Right lobe of liver (tissue), 6 donors: ENCODE data around the gene BMP5. TPM values are rescaled to one million over a fixed set of nuclear protein-coding genes. Genes with fewer than 3 reads are reported as not detected.

Experiments used
- ATAC-seq, 4 donors: fragments of 200-7000 bp; cut with Tn5 transposase; one replicate each; pipeline ENCODE4 v1.9.1; 2020; ENCODE audit warnings: mild to moderate bottlenecking in 4 of 4, moderate library complexity in 4 of 4
- DNase-seq, 3 donors: peaks; one replicate each; pipeline ENCODE4 v3.0.0-alpha.2; 2020
- H3K27ac ChIP-seq, 3 donors: fragments of 200-600 bp; one replicate each; pipeline ENCODE4 v1.8.0; 2022
- H3K27me3 ChIP-seq, 2 donors: fragments of 200-600 bp; one replicate each; pipeline ENCODE4 v1.8.0; 2022
- H3K36me3 ChIP-seq, 4 donors: fragments of 200-600 bp; sonication (generic) in 1 of 4; one replicate each; pipeline versions ENCODE4 v1.5.1 to v1.8.0; 2017 to 2022; ENCODE audit warnings: control low read depth in 1 of 4
- H3K4me1 ChIP-seq, 4 donors: fragments of 200-600 bp; sonication (generic) in 1 of 4; one replicate each; pipeline versions ENCODE4 v1.5.1 to v1.8.0; 2017 to 2022; ENCODE audit warnings: control low read depth in 1 of 4
- H3K4me3 ChIP-seq, 3 donors: fragments of 200-600 bp; one replicate each; pipeline ENCODE4 v1.8.0; 2022
- H3K9me3 ChIP-seq, 4 donors: fragments of 200-600 bp; sonication (generic) in 1 of 4; one replicate each; pipeline versions ENCODE4 v1.5.1 to v1.8.0; 2017 to 2022; ENCODE audit warnings: control low read depth in 1 of 4
- POLR2A ChIP-seq: fragments of 450-650 bp; IDR thresholded peaks from one replicate; pipeline ENCODE4 v1.6.1; 2017; ENCODE audit warnings: antibody characterized with exemption, mild to moderate bottlenecking
- WGBS: methylation state at CpG from one replicate; pipeline ENCODE4 v1.1.6; 2018; ENCODE audit warnings: low coverage, low lambda C conversion rate; ENCODE audit not compliant: insufficient coverage; ENCODE audit errors: missing lambda C conversion rate; 5-methylcytosine and 5-hydroxymethylcytosine counted together
- intact Hi-C, 2 donors: fragments of 100-400 bp; cut with DNase I; formaldehyde crosslinking; loops; one replicate each; pipeline versions ENCODE4 v1.11.2 to v1.14.1; 2022
- total RNA-seq, 6 experiments: library from RNA; depleted of rRNA in 2 of 6; stranded (reverse); fragments of >200 nt in 2 of 6; fragmentation: NEBNext Ultra II Directional in 3 of 6; extraction: Animal tissue kit (Norgen Biotek cat#: 25700) in 3 of 6; gene quantifications; one replicate each; pipeline versions ENCODE4 v1.1.0 to v1.2.4, GENCODE V29; 2016 to 2023
- TF ChIP-seq, protein P1 (sequence below), 4 donors: fragments of 200-600 bp in 3 of 4; fragments of 450-650 bp in 1 of 4; IDR thresholded peaks; one replicate each; pipeline versions ENCODE4 v1.5.1 to v1.8.0; 2016 to 2022; ENCODE audit warnings: antibody characterized with exemption in 4 of 4, mild to moderate bottlenecking in 2 of 4
- donor health status: DM: no; HTN: yes; CAD: no.
- donor health status: DM: no; HTN: no; CAD: no.
- donor health status: DM: no; HTN: no; CAD: no.
- donor health status: DM: no; HTN: yes; CAD: no.
- donor health status: DM: no; HTN: yes; CAD: no.

Gene BMP5
- total RNA-seq, 6 experiments from 2014 or later, result 0.18 to 0.95 (median 0.49) TPM

DNA sequence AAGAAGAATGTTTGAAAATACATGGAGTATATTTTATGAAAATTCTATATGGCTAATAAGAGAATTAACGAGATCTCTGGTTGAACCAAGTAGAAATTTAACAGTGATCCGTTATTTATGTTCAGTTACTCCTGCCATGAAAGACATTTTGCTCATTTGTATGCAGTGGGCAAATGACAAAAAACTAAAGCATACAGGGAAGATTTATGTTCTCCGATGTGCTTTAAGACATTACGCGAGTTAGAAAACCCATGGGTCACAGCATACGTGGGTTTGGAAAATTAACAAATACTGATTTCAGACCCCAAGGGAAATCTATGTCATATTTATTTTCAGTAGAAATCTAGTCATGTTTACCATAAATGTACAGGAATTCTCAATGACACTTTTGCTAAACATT, 90.1 kb downstream of the BMP5 start:
- WGBS, result 56% methylated on average over 6 of the region's 6 CpGs
- no peaks in the 10 kb centered on the region for H3K4me1 ChIP-seq

DNA sequence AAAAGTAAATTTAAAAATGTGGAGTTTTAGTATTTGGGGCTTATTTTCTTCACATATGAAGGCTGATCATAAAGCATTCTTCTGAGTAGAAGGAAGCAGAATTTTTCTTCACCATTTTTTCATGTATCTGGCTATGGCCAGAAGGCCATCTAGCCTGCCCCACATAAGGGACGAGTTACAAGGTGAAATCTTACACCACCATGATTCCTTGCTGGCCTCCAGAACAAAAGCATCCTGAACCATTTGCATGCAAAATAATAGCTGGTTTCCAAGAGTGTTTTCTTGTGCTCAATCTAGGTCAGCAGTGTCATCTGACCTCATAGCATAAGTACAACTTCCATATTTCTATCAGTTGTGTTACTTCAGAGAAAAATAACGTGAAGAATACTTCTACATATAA, 93.1 kb downstream of the BMP5 start:
- Histone ChIP-seq H3K27ac (no peak overlapping the region), H3K9me3 (no peaks in the 10 kb centered on the region), H3K4me3 (no peak overlapping the region), H3K36me3 (no peaks in the 10 kb centered on the region), H3K4me1 (no peaks in the 10 kb centered on the region), H3K27me3 (no peaks in the 10 kb centered on the region)
- WGBS, result 26% methylated on average over 2 of the region's 2 CpGs
- DNase-seq (no peak), ATAC-seq (no peak)
- TF ChIP-seq, protein P1, sequence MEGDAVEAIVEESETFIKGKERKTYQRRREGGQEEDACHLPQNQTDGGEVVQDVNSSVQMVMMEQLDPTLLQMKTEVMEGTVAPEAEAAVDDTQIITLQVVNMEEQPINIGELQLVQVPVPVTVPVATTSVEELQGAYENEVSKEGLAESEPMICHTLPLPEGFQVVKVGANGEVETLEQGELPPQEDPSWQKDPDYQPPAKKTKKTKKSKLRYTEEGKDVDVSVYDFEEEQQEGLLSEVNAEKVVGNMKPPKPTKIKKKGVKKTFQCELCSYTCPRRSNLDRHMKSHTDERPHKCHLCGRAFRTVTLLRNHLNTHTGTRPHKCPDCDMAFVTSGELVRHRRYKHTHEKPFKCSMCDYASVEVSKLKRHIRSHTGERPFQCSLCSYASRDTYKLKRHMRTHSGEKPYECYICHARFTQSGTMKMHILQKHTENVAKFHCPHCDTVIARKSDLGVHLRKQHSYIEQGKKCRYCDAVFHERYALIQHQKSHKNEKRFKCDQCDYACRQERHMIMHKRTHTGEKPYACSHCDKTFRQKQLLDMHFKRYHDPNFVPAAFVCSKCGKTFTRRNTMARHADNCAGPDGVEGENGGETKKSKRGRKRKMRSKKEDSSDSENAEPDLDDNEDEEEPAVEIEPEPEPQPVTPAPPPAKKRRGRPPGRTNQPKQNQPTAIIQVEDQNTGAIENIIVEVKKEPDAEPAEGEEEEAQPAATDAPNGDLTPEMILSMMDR (IDR thresholded peaks at IDR 0.05), result no peak
- TF ChIP-seq POLR2A, result no peak
- intact Hi-C loops, result no loop called here

More for the DNA sequence above, 90.1 kb downstream of the BMP5 start:
- ATAC-seq, result no peak
- no peak overlapping the region for H3K4me3 ChIP-seq
- no peak for TF ChIP-seq POLR2A
- TF ChIP-seq, protein P1 (IDR thresholded peaks at IDR 0.05), result no peak
- no peak overlapping the region for H3K27ac ChIP-seq
- DNase-seq, result no peak
- intact Hi-C loops, result no loop called here
- no peaks in the 10 kb centered on the region for H3K9me3 ChIP-seq
- H3K27me3 ChIP-seq, result no peaks in the 10 kb centered on the region
- no peaks in the 10 kb centered on the region for H3K36me3 ChIP-seq

DNA sequence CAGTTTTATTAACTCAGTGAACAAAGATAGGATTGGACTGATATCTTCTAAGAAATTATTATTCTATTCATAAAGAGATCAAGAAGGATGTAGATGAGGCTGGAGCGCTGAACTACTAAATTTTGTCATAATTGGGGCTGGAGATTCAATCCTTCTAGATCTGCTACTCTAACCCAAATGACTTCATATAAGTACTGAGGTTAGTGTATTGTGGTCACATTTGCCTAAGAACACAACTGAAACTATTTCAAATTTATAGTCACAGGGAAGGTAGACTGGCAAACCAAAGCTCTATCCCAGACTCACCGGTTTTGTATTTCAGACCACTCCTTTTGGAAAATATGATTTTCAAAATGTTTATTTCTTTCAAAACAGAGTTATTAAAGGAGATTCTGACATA, 96.7 kb downstream of the BMP5 start:
- H3K4me3 ChIP-seq, result no peak overlapping the region
- 53% methylated on average over 2 of the region's 2 CpGs for WGBS
- no peak overlapping the region for H3K27ac ChIP-seq
- H3K9me3 ChIP-seq, result no peaks in the 10 kb centered on the region
- no peaks in the 10 kb centered on the region for H3K4me1 ChIP-seq
- no peaks in the 10 kb centered on the region for H3K36me3 ChIP-seq
- intact Hi-C loops, result no loop called here
- DNase-seq (no peak), ATAC-seq (no peak)
- H3K27me3 ChIP-seq, result no peaks in the 10 kb centered on the region
- TF ChIP-seq POLR2A, result no peak
- TF ChIP-seq, protein P1 (IDR thresholded peaks at IDR 0.05), result no peak

DNA sequence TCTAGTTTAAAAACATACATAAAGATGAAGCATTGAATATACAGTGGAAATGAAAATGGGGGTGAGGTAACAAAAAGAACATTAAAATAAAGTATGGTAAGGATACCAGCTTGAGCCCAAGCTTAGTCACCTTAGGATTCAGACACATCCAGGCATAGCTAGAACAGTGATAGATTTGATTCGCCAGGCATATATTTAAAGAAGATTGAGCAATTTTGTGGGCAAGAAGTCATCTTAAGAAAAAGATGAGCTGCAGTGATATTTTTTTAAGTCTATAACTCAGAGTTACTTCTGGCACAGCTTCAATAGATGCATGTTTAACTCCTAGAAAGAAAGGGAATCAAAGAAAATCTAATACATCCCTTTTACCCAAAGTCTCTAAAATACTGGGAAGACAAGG, 97.9 kb downstream of the BMP5 start:
- 75% methylated on average over 1 of the region's 1 CpG for WGBS

More for the DNA sequence above, 97.9 kb downstream of the BMP5 start:
- DNase-seq, result no peak
- Histone ChIP-seq H3K36me3 (no peaks in the 10 kb centered on the region), H3K9me3 (no peaks in the 10 kb centered on the region), H3K27me3 (no peaks in the 10 kb centered on the region), H3K4me3 (no peak overlapping the region), H3K4me1 (no peaks in the 10 kb centered on the region), H3K27ac (no peak overlapping the region)
- no peak for ATAC-seq
- no peak for TF ChIP-seq POLR2A
- TF ChIP-seq, protein P1 (IDR thresholded peaks at IDR 0.05), result no peak
- intact Hi-C loops, result no loop called here
